GM12878 (cell line): Measurements from ENCODE around the gene ZNF850. TPM values are rescaled to one million over a fixed set of nuclear protein-coding genes. Genes with fewer than 3 reads are reported as not detected.

Experiments
- ASH2L ChIP-seq: fragments of 300-600, 200-600 bp; sonication (generic); IDR thresholded peaks from 2 replicates; pipeline ENCODE4 v1.6.1; 2017; ENCODE audit warnings: low read depth, mild to moderate bottlenecking, borderline replicate concordance
- ETV6 ChIP-seq, 2 experiments: fragments of 450-650 bp in 1 of 2; IDR thresholded peaks in 1 of 2; conservative IDR thresholded peaks in 1 of 2; 2 replicates each; pipeline ENCODE4 v1.6.1; 2014; ENCODE audit warnings: antibody characterized with exemption in 1 of 2, borderline replicate concordance in 1 of 2, low read depth in 1 of 2, mild to moderate bottlenecking in 1 of 2, moderate library complexity in 1 of 2
- FOXK2 ChIP-seq: fragments of 450-650 bp; IDR thresholded peaks from 2 replicates; pipeline ENCODE4 v1.6.1; 2017; ENCODE audit warnings: mild to moderate bottlenecking, moderate library complexity
- GABPA ChIP-seq: IDR thresholded peaks from 2 replicates; pipeline ENCODE4 v1.6.1; 2014; ENCODE audit warnings: antibody characterized with exemption, low read depth, mild to moderate bottlenecking, inconsistent platforms
- HDAC6 ChIP-seq: fragments of 200-600 bp; sonication (generic); IDR thresholded peaks from one replicate; pipeline ENCODE4 v1.8.0; 2017; ENCODE audit warnings: antibody characterized with exemption; ENCODE audit not compliant: unreplicated experiment
- MXI1 ChIP-seq: fragments of 150-350 bp; IDR thresholded peaks from 2 replicates; pipeline ENCODE4 v1.6.1; 2011; ENCODE audit warnings: low read depth, mild to moderate bottlenecking, inconsistent platforms, low read length, improper control_type of control experiment
- PAX8 ChIP-seq: fragments of 450-650 bp; IDR thresholded peaks from 2 replicates; pipeline ENCODE4 v1.6.1; 2017; ENCODE audit warnings: mild to moderate bottlenecking, moderate library complexity
- SRF ChIP-seq, 2 experiments: IDR thresholded peaks; 2 replicates each; pipeline ENCODE4 v1.6.1; 2011; ENCODE audit warnings: low read depth in 2 of 2, low read length in 2 of 2, mild to moderate bottlenecking in 1 of 2, moderate library complexity in 1 of 2
- TARDBP ChIP-seq: IDR thresholded peaks from 2 replicates; pipeline ENCODE4 v1.6.1; 2016; ENCODE audit warnings: borderline replicate concordance
- TCF12 ChIP-seq: IDR thresholded peaks from 2 replicates; pipeline ENCODE4 v1.6.1; 2011; ENCODE audit warnings: low read depth, mild to moderate bottlenecking, low read length
- polyA plus RNA-seq, 11 experiments: library from polyadenylated mRNA; depleted of rRNA in 4 of 11; unstranded in 6 of 11; stranded (reverse) in 5 of 11; fragments of >200 nt; fragmentation: Nextera tagmentation in 4 of 11; fragmentation: Illumina TruSeq in 1 of 11; extraction: Ambion mirVana in 4 of 11; extraction: Trizol in 1 of 11; gene quantifications; 1 replicate in 1 of 11; 2 replicates in 10 of 11; pipeline versions ENCODE4 v1.2.1 to v1.2.3, GENCODE V29; 2011 to 2016; ENCODE audit warnings: inconsistent platforms in 2 of 11, missing spikeins in 2 of 11, low read depth in 1 of 11
- total RNA-seq, 4 experiments: library from RNA; depleted of rRNA in 3 of 4; stranded (reverse); fragments of >200 nt in 3 of 4; fragmentation: Illumina TruSeq in 1 of 4; extraction: Trizol in 1 of 4; gene quantifications; 2 replicates each; pipeline versions ENCODE4 v1.2.1 to v1.2.3, GENCODE V29; 2013 to 2021
- TF ChIP-seq, protein P1 (sequence below): fragments of 450-650 bp; formaldehyde crosslinking; IDR thresholded peaks from 2 replicates; pipeline ENCODE4 v1.4.0; 2020; ENCODE audit warnings: mild to moderate bottlenecking, moderate library complexity
- TF ChIP-seq, protein P2 (sequence below): IDR thresholded peaks from 2 replicates; pipeline ENCODE4 v1.6.1; 2012; ENCODE audit warnings: low read depth, low read length, improper control_type of control experiment
- TF ChIP-seq, protein P3 (sequence below): IDR thresholded peaks from 2 replicates; pipeline ENCODE4 v1.6.1; 2011; ENCODE audit warnings: borderline replicate concordance, low read depth, mild to moderate bottlenecking, moderate library complexity, mixed read lengths, low read length; ENCODE audit not compliant: insufficient read depth; ENCODE audit errors: extremely low read length
- TF ChIP-seq, protein P4 (sequence below): IDR thresholded peaks from 2 replicates; pipeline ENCODE4 v1.6.1; 2011; ENCODE audit warnings: mild to moderate bottlenecking, low read depth, low read length, moderate library complexity; ENCODE audit not compliant: insufficient replicate concordance
- TF ChIP-seq, protein P5 (sequence below): IDR thresholded peaks from 2 replicates; pipeline ENCODE4 v1.6.1; 2012; ENCODE audit warnings: low read length, inconsistent platforms
- TF ChIP-seq, protein P6 (sequence below): IDR thresholded peaks from 2 replicates; pipeline ENCODE4 v1.6.1; 2012; ENCODE audit warnings: mild to moderate bottlenecking, low read depth, low read length

The ZNF850 gene
- total and polyA plus RNA-seq, 10 of the 15 experiments (the other 5 are each of a cell fraction or from before 2014, with no cell fraction given), result 0.44 to 6.4 (median 2.5) TPM

DNA sequence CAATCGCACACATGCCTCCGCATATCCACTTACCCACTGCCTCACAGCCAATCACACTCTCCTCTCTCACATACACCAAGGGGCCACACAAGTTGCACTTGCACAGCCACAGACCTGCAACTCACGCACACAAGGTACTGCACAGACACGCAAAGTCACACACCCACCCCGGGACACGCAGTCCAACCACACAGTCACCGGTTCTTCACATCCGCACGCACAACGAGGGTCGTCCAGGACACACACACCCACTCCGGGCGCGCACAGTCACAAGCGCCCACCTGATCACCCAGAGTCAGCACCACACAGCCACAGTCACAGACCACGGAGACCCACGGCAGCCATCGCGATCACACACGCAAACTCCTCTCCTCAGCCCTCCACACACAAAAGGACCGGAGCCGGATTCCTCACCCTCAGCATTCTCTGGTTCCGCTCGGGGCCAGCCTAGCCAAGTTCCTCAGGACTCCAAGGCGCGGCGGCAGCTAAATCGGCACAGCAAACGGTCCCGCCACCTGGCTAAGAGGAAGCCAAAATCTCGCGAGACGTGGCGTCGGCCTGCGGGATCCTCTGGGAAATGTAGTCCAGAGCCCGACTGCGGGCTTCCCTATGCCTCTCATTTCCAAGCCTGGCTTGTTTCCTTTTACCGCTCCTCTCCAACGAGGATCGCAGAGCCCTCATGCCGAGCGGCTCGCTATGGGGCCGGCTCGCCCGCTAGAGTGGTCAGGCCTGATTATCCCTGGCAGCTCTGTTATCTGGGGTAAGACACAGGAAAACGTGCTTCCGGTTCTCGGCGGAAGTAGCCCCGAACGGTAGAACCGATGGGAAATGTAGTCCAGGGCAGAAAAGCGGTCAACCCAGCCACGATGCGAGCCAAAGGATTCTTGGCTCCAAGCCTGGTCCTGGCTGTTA is at the start of gene ZNF850 (continued):
- TF ChIP-seq, protein P1, sequence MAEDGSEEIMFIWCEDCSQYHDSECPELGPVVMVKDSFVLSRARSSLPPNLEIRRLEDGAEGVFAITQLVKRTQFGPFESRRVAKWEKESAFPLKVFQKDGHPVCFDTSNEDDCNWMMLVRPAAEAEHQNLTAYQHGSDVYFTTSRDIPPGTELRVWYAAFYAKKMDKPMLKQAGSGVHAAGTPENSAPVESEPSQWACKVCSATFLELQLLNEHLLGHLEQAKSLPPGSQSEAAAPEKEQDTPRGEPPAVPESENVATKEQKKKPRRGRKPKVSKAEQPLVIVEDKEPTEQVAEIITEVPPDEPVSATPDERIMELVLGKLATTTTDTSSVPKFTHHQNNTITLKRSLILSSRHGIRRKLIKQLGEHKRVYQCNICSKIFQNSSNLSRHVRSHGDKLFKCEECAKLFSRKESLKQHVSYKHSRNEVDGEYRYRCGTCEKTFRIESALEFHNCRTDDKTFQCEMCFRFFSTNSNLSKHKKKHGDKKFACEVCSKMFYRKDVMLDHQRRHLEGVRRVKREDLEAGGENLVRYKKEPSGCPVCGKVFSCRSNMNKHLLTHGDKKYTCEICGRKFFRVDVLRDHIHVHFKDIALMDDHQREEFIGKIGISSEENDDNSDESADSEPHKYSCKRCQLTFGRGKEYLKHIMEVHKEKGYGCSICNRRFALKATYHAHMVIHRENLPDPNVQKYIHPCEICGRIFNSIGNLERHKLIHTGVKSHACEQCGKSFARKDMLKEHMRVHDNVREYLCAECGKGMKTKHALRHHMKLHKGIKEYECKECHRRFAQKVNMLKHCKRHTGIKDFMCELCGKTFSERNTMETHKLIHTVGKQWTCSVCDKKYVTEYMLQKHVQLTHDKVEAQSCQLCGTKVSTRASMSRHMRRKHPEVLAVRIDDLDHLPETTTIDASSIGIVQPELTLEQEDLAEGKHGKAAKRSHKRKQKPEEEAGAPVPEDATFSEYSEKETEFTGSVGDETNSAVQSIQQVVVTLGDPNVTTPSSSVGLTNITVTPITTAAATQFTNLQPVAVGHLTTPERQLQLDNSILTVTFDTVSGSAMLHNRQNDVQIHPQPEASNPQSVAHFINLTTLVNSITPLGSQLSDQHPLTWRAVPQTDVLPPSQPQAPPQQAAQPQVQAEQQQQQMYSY, result no peak
- TF ChIP-seq HDAC6, result no peak
- TF ChIP-seq TCF12, result 0 out of 2 replicates have a peak, but pooled peaks have one; percentile 56
- peak; percentile 82; the same call in 1 of the 2 replicates for TF ChIP-seq MXI1
- TF ChIP-seq GABPA, result peak; percentile 98
- TF ChIP-seq PAX8, result no peak
- TF ChIP-seq, protein P2, sequence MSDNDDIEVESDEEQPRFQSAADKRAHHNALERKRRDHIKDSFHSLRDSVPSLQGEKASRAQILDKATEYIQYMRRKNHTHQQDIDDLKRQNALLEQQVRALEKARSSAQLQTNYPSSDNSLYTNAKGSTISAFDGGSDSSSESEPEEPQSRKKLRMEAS, result peak; percentile 34; the same call in 1 of the 2 replicates
- peak; percentile 37; the same call in 1 of the 2 replicates for TF ChIP-seq FOXK2
- TF ChIP-seq, protein P3, sequence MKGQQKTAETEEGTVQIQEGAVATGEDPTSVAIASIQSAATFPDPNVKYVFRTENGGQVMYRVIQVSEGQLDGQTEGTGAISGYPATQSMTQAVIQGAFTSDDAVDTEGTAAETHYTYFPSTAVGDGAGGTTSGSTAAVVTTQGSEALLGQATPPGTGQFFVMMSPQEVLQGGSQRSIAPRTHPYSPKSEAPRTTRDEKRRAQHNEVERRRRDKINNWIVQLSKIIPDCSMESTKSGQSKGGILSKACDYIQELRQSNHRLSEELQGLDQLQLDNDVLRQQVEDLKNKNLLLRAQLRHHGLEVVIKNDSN, result peak; percentile 1
- no peak for TF ChIP-seq ETV6 (conservative IDR thresholded peaks at IDR 0.05 in 1 of 2, IDR thresholded peaks at IDR 0.05 in 1 of 2; ENCODE audit: borderline replicate concordance in 1 of 2, low read depth in 1 of 2)
- peak; percentile 99; the same call in 1 of the 2 replicates for TF ChIP-seq ASH2L
- TF ChIP-seq, protein P4, sequence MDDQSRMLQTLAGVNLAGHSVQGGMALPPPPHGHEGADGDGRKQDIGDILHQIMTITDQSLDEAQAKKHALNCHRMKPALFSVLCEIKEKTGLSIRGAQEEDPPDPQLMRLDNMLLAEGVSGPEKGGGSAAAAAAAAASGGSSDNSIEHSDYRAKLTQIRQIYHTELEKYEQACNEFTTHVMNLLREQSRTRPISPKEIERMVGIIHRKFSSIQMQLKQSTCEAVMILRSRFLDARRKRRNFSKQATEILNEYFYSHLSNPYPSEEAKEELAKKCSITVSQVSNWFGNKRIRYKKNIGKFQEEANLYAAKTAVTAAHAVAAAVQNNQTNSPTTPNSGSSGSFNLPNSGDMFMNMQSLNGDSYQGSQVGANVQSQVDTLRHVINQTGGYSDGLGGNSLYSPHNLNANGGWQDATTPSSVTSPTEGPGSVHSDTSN, result no peak
- no peak for TF ChIP-seq SRF (IDR thresholded peaks at IDR 0.05; ENCODE audit: low read depth in 2 of 2, low read length in 2 of 2)
- peak; percentile 72; the same call in 1 of the 2 replicates for TF ChIP-seq TARDBP
- TF ChIP-seq, protein P5, sequence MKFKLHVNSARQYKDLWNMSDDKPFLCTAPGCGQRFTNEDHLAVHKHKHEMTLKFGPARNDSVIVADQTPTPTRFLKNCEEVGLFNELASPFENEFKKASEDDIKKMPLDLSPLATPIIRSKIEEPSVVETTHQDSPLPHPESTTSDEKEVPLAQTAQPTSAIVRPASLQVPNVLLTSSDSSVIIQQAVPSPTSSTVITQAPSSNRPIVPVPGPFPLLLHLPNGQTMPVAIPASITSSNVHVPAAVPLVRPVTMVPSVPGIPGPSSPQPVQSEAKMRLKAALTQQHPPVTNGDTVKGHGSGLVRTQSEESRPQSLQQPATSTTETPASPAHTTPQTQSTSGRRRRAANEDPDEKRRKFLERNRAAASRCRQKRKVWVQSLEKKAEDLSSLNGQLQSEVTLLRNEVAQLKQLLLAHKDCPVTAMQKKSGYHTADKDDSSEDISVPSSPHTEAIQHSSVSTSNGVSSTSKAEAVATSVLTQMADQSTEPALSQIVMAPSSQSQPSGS, result no peak
- TF ChIP-seq, protein P6, sequence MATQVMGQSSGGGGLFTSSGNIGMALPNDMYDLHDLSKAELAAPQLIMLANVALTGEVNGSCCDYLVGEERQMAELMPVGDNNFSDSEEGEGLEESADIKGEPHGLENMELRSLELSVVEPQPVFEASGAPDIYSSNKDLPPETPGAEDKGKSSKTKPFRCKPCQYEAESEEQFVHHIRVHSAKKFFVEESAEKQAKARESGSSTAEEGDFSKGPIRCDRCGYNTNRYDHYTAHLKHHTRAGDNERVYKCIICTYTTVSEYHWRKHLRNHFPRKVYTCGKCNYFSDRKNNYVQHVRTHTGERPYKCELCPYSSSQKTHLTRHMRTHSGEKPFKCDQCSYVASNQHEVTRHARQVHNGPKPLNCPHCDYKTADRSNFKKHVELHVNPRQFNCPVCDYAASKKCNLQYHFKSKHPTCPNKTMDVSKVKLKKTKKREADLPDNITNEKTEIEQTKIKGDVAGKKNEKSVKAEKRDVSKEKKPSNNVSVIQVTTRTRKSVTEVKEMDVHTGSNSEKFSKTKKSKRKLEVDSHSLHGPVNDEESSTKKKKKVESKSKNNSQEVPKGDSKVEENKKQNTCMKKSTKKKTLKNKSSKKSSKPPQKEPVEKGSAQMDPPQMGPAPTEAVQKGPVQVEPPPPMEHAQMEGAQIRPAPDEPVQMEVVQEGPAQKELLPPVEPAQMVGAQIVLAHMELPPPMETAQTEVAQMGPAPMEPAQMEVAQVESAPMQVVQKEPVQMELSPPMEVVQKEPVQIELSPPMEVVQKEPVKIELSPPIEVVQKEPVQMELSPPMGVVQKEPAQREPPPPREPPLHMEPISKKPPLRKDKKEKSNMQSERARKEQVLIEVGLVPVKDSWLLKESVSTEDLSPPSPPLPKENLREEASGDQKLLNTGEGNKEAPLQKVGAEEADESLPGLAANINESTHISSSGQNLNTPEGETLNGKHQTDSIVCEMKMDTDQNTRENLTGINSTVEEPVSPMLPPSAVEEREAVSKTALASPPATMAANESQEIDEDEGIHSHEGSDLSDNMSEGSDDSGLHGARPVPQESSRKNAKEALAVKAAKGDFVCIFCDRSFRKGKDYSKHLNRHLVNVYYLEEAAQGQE, result no peak
